ENCODE data around the gene SAP130.
A peak's percentile ranks its signal among the peaks of the same experiment; 100 is the strongest.

SAP130 gene

DNA sequence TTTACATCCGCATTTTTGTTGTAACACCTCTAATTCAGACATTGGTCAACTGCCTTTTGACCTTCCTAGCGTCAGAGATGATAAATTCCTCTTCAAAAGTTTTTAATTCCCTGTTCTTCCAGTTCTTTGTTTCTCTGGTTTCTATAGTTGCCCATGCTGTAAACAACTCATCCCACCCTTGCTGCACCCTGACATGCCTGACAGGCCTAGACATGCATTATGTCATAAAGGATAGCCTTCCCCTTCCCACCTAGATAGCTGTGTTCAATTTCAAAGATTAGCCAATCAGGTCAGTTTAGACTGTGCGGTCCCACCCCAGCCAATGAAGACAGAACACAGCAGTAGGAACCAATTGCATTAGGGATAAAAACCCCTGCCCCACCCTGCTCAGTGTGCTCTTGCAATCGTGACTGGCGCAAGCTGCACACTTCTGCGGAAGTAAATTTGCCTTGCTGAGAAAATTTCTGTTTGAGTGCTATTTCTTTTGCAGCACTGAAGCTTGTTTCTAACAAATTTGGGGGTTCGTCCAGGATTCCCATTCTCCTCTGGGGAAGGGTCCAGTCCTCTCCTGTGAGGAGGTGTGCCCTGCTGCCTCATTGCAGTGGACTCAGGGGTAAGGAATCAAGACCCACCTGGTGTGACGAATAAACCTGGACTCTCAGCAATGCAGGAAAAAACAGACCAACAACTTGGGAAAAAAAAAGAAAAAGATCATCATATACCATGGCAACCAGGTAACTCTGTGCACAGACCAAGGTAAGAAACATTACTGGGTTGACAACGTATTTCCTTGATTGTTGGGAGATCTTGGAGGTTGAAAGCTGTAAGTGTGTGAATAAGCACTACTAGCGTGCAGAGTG, 9.1 kb upstream of the SAP130 start:
- no peak overlapping the region for H3K9ac ChIP-seq (ENCODE audit: insufficient read length)
- no peak overlapping the region for H3K27ac ChIP-seq
- H3K36me3 ChIP-seq (ENCODE audit: insufficient read depth, low read length), result no peaks in the 10 kb centered on the region
- no peak overlapping the region for H3K4me3 ChIP-seq
- no peak for TF ChIP-seq EZH2 (IDR thresholded peaks at IDR 0.05)
- TF ChIP-seq POLR2AphosphoS5 (IDR thresholded peaks at IDR 0.05; ENCODE audit: borderline replicate concordance, low read depth, low read length), result no peak
- TF ChIP-seq FOXP2 (optimal IDR thresholded peaks at IDR 0.05; ENCODE audit: control extremely low read depth, extremely low read length, insufficient read depth), result no peak
- DNase-seq (ENCODE audit: low read depth, low spot score), result no peak
- 0 out of 2 replicates have a peak, but pooled peaks cover 5% of the 10 kb centered on the region for H3K9me3 ChIP-seq (ENCODE audit: low read depth, low read length)

DNA sequence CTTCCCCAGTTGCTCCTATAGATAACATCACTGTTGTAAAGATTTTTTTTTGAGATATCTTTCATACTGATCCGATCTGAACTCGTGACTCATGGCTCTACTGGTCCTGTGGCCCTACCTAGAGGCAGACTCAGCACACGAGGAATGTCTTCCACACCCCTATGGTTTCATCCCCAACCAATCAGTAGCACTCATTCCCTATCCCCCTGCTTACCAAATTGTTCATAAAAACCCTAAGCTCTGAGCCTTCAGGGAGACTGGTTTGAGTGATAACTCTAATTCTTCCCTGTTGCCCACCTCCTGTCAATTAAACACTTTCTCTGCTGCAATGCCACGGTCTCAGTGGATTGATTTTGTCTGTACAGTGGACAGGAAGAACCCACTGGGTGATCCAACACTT, 4.2 kb upstream of the SAP130 start:
- no peak overlapping the region for H3K27ac ChIP-seq
- TF ChIP-seq EZH2 (IDR thresholded peaks at IDR 0.05), result no peak
- no peak for TF ChIP-seq FOXP2 (optimal IDR thresholded peaks at IDR 0.05; ENCODE audit: control extremely low read depth, extremely low read length, insufficient read depth)
- TF ChIP-seq POLR2AphosphoS5 (IDR thresholded peaks at IDR 0.05; ENCODE audit: borderline replicate concordance, low read depth, low read length), result no peak
- no peak for DNase-seq (ENCODE audit: low read depth, low spot score)
- no peak overlapping the region for H3K4me3 ChIP-seq
- no peak overlapping the region for H3K9ac ChIP-seq (ENCODE audit: insufficient read length)
- 0 out of 2 replicates have a peak, but pooled peaks cover under 1% of the 10 kb centered on the region for H3K9me3 ChIP-seq (ENCODE audit: low read depth, low read length)
- H3K36me3 ChIP-seq (ENCODE audit: insufficient read depth, low read length), result no peaks in the 10 kb centered on the region

DNA sequence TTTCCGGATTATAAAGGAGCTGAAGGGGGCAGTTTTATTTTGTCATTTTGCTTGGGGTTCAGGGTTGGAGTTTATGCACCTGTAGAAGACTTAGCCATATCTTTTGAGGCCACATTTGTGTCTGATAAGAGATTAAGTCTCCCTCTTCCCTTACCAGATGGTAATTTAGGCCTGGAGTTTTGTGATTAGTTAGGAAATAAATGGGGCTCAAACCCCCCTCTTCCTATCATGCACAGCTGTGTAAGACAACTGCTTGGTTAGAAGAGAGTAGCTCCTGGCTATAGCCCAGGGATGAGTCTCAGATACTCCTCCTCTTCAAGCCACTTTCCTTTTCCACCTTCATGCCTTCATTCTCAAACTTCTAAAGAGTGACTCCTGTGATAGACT, 802 bp upstream of the SAP130 start:
- Histone ChIP-seq H3K36me3 (ENCODE audit: insufficient read depth, low read length) (peaks cover 4% of the 10 kb centered on the region; the same call in 1 of the 2 replicates), H3K9ac (ENCODE audit: insufficient read length) (peak overlapping the region; percentile 71), H3K27ac (no peak overlapping the region), H3K4me3 (peak overlapping the region; percentile 96), H3K9me3 (ENCODE audit: low read depth, low read length) (no peaks in the 10 kb centered on the region)
- DNase-seq (ENCODE audit: low read depth, low spot score), result no peak
- TF ChIP-seq POLR2AphosphoS5 (IDR thresholded peaks at IDR 0.05; ENCODE audit: borderline replicate concordance, low read depth, low read length) (no peak), FOXP2 (optimal IDR thresholded peaks at IDR 0.05; ENCODE audit: control extremely low read depth, extremely low read length, insufficient read depth) (no peak), EZH2 (IDR thresholded peaks at IDR 0.05) (no peak)

DNA sequence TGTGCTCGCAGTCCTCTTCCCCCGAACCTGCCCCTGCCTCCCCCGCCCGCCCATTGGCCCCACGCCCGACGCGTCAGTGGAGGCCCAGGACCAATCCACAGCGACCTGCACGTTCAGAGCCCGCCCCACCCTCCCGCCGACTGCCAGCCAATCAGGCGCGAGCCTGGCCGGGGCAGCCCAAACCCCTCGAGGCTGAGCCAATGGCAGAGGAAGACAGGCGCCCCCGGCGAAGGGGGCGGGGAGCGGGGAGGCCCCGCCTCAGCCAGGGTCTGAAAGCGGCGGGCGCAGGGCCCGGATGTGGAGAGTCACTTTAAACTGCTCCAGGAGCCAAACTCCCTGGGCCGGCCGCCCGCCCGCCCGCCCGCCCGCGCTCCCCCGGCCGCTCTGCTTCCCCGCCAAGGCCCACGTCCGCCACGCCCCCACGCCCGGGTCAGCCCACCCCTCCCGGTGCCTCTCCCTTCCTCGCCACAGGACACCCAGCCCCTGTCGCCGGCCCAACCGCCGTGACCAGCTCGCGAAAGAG, 520 bp downstream of the SAP130 start:
- Histone ChIP-seq H3K4me3 (peak overlapping the region; percentile 96), H3K27ac (0 out of 2 replicates have a peak overlapping the region, but pooled peaks have one; percentile 60), H3K9me3 (ENCODE audit: low read depth, low read length) (no peaks in the 10 kb centered on the region), H3K36me3 (ENCODE audit: insufficient read depth, low read length) (peaks cover 4% of the 10 kb centered on the region; the same call in 1 of the 2 replicates), H3K9ac (ENCODE audit: insufficient read length) (peak overlapping the region; percentile 84)
- TF ChIP-seq POLR2AphosphoS5 (IDR thresholded peaks at IDR 0.05; ENCODE audit: borderline replicate concordance, low read depth, low read length), result no peak
- DNase-seq (ENCODE audit: low read depth, low spot score), result peak; percentile 89

DNA sequence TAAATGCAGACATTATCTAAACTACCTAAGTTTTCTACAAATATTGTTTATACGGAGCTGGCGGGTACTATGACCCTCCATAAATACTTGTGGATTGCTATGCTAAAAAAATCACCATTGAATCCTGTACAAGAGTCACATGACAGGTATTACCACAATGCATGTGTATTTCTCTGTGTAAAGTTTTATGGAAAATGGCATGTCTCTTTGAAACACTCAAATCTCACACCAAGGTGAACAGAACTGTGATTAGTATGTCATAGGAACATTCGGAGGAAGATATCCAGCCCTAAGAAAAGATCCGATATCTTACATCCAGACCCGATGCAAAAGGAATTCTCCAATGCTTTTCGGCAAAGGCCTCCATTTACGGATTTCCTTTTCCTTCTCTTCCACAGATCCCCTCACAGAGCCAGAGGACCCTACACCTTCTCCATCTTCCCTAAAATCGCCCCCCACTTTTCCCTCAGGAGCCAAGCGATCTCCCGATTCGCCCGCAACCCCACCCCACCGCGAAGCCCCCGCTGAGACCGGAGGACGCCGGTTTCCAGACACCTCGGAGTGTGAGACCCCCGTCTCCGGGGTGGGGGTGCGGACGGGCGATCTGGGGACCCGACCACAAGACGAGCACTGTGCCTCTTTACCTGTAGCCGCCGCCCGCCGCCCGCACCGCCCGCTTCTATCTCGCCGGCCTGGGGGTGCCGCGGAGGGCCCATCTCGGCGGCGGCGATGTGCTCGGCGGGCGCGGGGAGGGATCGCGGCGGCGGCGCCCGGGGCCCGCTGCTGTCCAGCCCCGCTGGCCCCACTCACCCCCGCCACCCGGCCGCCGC, 1.2 kb downstream of the SAP130 start:
- Histone ChIP-seq H3K27ac (no peak overlapping the region), H3K9ac (ENCODE audit: insufficient read length) (peak overlapping the region; percentile 77), H3K36me3 (ENCODE audit: insufficient read depth, low read length) (peaks cover 4% of the 10 kb centered on the region), H3K9me3 (ENCODE audit: low read depth, low read length) (no peaks in the 10 kb centered on the region), H3K4me3 (peak overlapping the region; percentile 92)
- no peak for DNase-seq (ENCODE audit: low read depth, low spot score)
- TF ChIP-seq EZH2 (IDR thresholded peaks at IDR 0.05) (no peak), POLR2AphosphoS5 (IDR thresholded peaks at IDR 0.05; ENCODE audit: borderline replicate concordance, low read depth, low read length) (no peak), FOXP2 (optimal IDR thresholded peaks at IDR 0.05; ENCODE audit: control extremely low read depth, extremely low read length, insufficient read depth) (no peak)

DNA sequence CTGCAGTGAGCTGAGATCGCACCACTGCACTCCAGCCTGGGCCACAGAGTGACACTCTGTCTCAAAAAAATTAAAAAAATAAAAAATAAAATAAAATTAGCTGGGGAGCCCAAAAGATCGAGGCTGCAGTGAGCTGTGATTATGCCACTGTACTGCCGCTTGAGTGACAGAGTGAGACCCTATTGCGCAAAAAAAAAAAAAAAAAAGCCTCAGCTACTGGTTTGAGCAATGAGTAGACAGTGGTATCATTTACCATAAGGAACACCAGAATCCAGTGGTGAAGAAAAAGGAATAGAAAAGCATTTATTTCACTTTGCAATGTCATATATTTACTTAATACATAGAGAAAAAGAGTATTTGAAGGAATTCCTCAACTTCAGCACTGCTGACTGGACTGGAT, 3.0 kb downstream of the SAP130 start:
- TF ChIP-seq EZH2 (IDR thresholded peaks at IDR 0.05) (no peak), FOXP2 (optimal IDR thresholded peaks at IDR 0.05; ENCODE audit: control extremely low read depth, extremely low read length, insufficient read depth) (no peak), POLR2AphosphoS5 (IDR thresholded peaks at IDR 0.05; ENCODE audit: borderline replicate concordance, low read depth, low read length) (no peak)
- Histone ChIP-seq H3K4me3 (no peak overlapping the region), H3K9ac (ENCODE audit: insufficient read length) (no peak overlapping the region), H3K36me3 (ENCODE audit: insufficient read depth, low read length) (peaks cover 4% of the 10 kb centered on the region), H3K27ac (no peak overlapping the region), H3K9me3 (ENCODE audit: low read depth, low read length) (no peaks in the 10 kb centered on the region)
- DNase-seq (ENCODE audit: low read depth, low spot score), result no peak

DNA sequence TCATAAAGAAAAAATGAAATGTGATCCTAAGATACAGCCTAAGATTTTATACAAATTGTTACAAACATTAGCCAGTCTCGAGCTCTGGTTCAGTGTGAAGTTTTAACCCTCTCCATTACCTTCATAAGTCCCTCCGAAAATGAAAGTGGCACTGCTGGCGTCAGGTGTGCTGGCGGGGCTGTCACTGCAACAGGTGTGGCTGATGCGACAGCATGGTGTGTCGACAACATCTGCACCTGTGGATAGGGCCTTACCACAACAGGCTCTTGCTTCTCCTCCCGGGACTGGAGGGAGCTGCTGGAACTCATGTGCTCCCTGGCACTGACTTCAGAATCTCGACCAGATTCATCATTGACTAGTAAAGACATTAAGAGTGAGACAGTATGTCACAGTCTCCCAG, 10.3 kb downstream of the SAP130 start:
- TF ChIP-seq EZH2 (IDR thresholded peaks at IDR 0.05) (no peak), FOXP2 (optimal IDR thresholded peaks at IDR 0.05; ENCODE audit: control extremely low read depth, extremely low read length, insufficient read depth) (no peak), POLR2AphosphoS5 (IDR thresholded peaks at IDR 0.05; ENCODE audit: borderline replicate concordance, low read depth, low read length) (no peak)
- no peak overlapping the region for H3K9ac ChIP-seq (ENCODE audit: insufficient read length)
- H3K36me3 ChIP-seq (ENCODE audit: insufficient read depth, low read length), result peaks cover 52% of the 10 kb centered on the region
- no peak for DNase-seq (ENCODE audit: low read depth, low spot score)
- no peak overlapping the region for H3K4me3 ChIP-seq
- H3K27ac ChIP-seq, result no peak overlapping the region
- no peaks in the 10 kb centered on the region for H3K9me3 ChIP-seq (ENCODE audit: low read depth, low read length)

DNA sequence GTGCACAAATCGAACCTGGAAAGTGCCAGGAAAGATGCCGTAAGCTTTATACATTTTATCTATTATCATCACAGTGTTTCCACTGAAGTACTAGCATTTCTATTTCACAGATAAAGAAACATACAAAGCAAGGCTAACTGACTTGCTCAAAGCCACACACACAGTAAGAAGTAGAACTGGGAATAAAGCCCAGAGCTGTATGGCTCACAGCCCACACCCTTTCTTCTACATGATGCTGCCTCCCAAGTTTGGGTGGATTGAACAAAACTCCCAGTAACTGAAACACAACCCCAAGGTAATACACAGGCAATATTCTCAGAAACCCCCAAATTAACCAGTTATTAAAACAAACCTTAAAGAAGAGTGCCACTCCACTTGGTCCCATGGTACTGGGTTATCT, 11.2 kb downstream of the SAP130 start:
- no peak overlapping the region for H3K4me3 ChIP-seq
- no peak overlapping the region for H3K9ac ChIP-seq (ENCODE audit: insufficient read length)
- H3K9me3 ChIP-seq (ENCODE audit: low read depth, low read length), result no peaks in the 10 kb centered on the region
- H3K36me3 ChIP-seq (ENCODE audit: insufficient read depth, low read length), result peaks cover 59% of the 10 kb centered on the region
- TF ChIP-seq FOXP2 (optimal IDR thresholded peaks at IDR 0.05; ENCODE audit: control extremely low read depth, extremely low read length, insufficient read depth), result no peak
- TF ChIP-seq EZH2 (IDR thresholded peaks at IDR 0.05), result no peak
- TF ChIP-seq POLR2AphosphoS5 (IDR thresholded peaks at IDR 0.05; ENCODE audit: borderline replicate concordance, low read depth, low read length), result no peak
- H3K27ac ChIP-seq, result no peak overlapping the region
- DNase-seq (ENCODE audit: low read depth, low spot score), result no peak
